ENCODE results near the gene RAVER1.

GRCh38 chr19:10353793-10354391 lies 20.6 kb upstream of the RAVER1 start:
- no peak for TF ChIP-seq CTCF (IDR thresholded peaks at IDR 0.05)
- TF ChIP-seq EP300 (IDR thresholded peaks at IDR 0.05), result no peak

Data from sigmoid colon (tissue), 4 donors.